Gastroesophageal sphincter (tissue), 3 donors: ENCODE results near the gene TSKU.

Experiments
- EP300 ChIP-seq: sonication (generic); formaldehyde crosslinking; IDR thresholded peaks from one replicate; pipeline ENCODE4 v1.6.1; 2017; ENCODE audit warnings: antibody characterized with exemption, mild to moderate bottlenecking
- POLR2A ChIP-seq, 2 donors: fragments of 450-650 bp; IDR thresholded peaks; one replicate each; pipeline ENCODE4 v1.6.1; 2017; ENCODE audit warnings: antibody characterized with exemption in 2 of 2, mild to moderate bottlenecking in 2 of 2, moderate library complexity in 1 of 2
- POLR2AphosphoS5 ChIP-seq: sonication (generic); formaldehyde crosslinking; IDR thresholded peaks from one replicate; pipeline ENCODE4 v1.6.1; 2017; ENCODE audit warnings: antibody characterized with exemption
- TF ChIP-seq, protein P1 (sequence below), 4 experiments: fragments of 200-600 bp in 2 of 4; fragments of 450-650 bp in 2 of 4; sonication (generic) in 1 of 4; IDR thresholded peaks; one replicate each; pipeline ENCODE4 v1.5.1; 2017 to 2019; ENCODE audit warnings: antibody characterized with exemption in 4 of 4, mild to moderate bottlenecking in 2 of 4, moderate library complexity in 2 of 4

- TF ChIP-seq, protein P1, sequence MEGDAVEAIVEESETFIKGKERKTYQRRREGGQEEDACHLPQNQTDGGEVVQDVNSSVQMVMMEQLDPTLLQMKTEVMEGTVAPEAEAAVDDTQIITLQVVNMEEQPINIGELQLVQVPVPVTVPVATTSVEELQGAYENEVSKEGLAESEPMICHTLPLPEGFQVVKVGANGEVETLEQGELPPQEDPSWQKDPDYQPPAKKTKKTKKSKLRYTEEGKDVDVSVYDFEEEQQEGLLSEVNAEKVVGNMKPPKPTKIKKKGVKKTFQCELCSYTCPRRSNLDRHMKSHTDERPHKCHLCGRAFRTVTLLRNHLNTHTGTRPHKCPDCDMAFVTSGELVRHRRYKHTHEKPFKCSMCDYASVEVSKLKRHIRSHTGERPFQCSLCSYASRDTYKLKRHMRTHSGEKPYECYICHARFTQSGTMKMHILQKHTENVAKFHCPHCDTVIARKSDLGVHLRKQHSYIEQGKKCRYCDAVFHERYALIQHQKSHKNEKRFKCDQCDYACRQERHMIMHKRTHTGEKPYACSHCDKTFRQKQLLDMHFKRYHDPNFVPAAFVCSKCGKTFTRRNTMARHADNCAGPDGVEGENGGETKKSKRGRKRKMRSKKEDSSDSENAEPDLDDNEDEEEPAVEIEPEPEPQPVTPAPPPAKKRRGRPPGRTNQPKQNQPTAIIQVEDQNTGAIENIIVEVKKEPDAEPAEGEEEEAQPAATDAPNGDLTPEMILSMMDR (IDR thresholded peaks at IDR 0.05) = no peak
- TF ChIP-seq POLR2AphosphoS5 = no peak
- TF ChIP-seq POLR2A (IDR thresholded peaks at IDR 0.05) = no peak
- no peak for TF ChIP-seq EP300
Measured at GRCh38 chr11:76794371-76795289, 11.5 kb downstream of the TSKU start.
